Activated CD4-positive, alpha-beta T cell treated with anti-CD3 and anti-CD28 coated beads for 24 hours (primary cell): ENCODE results near the gene ZBED3.
"Not testable (repeated sequence)": the region's sequence is repeated elsewhere in the genome, so short reads cannot be mapped to it uniquely, and the experiment has no call there.

Experiments
- DNase-seq, 2 donors: peaks; one replicate each; pipeline ENCODE4 v3.0.0-alpha.2; 2020; ENCODE audit warnings: low read depth in 2 of 2

Gene ZBED3, protein sequence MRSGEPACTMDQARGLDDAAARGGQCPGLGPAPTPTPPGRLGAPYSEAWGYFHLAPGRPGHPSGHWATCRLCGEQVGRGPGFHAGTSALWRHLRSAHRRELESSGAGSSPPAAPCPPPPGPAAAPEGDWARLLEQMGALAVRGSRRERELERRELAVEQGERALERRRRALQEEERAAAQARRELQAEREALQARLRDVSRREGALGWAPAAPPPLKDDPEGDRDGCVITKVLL

DNA sequence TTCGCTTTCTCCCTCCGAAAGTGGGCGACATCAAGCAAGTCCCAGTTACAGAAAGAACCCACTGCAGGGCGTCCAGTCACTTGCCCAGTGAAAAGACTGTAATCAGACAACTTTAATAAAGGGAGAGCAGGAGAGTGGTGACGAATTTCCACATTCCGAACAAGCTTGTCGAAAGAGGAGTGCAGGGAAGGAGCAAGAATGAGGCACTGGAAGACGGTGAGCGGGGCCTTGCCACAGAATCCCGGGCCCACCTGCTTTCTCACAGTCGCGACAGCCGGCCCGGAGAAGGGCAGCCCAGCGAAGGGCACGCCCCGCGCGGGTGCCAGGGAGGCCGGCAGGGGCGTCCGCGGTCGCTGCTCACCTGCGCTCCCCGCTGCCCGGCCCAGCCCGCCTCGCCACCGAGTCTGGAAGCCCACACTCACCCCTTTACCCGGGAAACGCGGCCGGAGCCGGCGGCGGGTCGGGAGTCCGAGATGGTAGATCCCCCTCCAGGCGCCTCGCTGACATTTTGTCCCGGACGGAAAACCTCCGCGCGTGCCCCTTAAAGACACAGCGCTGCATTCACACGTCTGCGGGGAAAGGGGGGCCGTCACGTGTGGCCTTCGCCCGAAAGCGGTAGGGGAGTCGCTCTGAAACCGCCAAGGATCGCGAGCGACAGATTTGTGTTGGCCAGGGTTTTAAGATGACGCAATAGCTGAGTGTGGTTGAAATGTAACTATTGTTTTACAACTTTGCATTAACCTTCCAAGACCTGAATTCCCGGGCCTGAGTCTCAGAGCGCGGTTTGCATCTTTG lies at the start of gene ZBED3:
Gene ZBED3 (minus strand): TSS at position 597 of the 795 bp plus-strand sequence. CDS start 9,407 bp downstream, outside the sequence.
- peak; percentile 9 to 14 for DNase-seq

DNA sequence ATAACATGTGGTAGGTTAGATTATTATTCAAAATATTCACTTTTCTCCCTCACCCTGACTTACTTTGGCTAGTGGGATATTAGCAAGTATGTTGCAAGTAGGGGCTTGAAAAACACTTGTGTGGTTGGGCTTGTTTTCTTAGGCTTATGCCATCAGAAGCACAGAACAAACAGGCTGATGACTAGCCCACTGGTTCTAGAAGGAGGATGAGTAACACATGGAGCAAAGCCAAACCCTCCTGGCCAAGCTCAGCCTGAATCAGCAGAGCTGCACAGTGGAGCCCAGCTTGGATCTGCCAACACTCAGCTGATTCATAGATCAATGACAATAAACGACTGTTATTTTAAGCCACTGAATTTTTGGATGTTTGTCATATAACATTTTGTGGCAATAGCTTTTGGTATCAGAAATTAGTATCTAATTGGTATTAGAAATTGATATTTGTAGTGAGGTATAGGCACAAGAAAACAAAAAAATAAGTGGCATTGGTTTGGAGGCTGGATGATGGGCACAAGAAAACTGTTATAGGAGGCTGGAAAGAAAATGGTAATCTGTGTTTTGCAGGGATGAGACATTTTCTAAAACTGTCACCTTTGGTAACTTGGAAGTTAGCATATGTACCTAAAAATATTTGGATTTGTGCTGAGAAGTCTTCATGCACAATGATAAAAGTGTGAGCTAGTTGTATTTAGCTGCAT lies 46.1 kb upstream of the ZBED3 start:
- DNase-seq = no peak

DNA sequence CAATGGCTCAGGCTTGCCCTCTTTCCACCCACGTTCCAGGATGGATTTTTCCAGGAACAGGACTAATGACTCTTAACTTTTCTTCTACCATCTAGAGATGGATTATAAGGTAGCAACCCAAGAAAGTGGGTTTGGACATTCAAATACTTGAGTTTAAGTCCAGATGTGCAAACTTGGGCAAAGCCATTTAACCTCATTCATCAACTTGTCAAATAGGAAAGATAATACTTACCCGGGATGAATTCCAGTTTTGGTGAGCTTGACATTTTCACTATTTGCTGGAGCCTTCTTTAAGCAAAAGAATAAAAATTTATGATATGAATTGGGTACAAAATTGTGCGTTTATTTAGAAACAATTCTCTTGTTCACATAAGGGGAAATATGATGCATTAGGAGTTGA lies 44.3 kb upstream of the ZBED3 start:
- no peak for DNase-seq

DNA sequence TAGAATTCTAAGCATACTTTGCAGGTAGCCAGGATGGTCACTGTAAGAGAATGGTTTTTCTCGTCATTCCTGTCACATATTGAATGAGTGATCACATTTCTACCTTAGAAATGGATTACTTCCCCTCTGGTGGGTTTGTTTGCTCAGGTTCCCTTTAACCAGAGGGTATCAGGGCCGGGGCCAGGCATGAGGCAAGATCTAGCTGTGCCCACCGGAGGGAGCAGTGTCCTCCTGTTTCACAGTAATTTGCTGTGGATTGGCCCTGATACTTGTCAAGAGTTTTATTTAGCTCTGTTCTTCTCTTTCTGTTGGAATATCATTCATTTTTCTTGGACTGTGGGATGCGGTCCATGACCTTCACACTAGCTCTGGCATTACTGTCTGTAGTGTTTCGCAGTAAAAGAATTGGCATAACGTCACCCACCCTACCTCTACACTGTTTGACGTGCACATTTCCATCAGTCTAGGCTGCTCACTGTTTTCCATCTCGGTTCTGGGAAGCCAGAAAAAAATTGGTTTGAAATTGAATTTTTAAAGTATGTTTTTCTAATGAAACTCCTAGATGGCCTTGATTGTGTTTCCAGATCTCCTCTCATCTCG lies 42.4 kb upstream of the ZBED3 start:
- no peak for DNase-seq

DNA sequence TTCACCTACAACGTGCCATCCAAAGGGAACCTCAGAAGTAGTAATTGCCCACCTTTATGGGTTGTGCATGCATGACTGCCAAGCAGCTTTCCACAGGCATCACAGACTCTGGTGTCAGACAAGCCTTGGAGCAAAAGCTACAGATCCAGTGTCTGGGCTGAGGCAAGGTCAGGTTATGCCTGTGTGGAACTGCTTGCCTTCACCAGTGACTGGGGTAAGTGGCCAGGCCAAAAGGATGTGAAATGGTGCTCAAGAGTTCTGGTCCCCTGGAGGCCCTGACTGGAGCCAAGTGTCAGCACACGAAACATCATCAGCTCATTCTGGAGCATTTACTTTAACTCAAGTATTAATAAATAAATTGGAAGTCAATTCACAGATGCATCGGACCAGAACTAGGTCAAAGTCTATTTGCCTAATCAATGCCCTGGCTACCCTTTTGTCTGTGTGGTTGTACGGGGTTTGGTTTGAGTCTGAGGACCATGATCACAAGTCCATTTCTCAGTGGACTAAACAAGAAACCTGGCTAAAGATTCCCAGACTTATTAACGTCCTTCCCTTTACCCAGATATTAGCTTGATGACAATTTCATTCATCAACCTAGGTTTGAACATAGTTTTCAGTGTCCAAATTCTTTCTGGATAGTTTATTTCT lies 41.5 kb upstream of the ZBED3 start:
- DNase-seq = no peak

DNA sequence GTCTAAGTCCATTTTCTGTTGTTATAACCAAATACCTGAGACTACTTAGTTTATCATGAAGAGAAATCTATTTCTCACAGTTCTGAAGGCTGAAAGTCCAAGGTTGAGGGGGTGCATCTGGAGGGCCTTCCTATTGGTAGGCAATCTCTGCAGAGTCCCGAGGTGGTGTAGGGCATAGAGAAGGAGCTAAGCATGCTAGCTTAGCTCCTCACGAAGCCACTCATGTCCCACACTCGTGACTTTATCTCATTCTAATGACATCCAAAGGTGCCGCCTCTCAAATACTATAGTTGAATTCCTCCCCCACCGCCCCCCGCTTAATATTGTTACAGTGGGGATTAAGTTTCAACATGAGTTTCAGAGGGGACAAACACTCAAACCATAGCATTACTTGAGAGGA lies 36.0 kb upstream of the ZBED3 start:
- no peak for DNase-seq

DNA sequence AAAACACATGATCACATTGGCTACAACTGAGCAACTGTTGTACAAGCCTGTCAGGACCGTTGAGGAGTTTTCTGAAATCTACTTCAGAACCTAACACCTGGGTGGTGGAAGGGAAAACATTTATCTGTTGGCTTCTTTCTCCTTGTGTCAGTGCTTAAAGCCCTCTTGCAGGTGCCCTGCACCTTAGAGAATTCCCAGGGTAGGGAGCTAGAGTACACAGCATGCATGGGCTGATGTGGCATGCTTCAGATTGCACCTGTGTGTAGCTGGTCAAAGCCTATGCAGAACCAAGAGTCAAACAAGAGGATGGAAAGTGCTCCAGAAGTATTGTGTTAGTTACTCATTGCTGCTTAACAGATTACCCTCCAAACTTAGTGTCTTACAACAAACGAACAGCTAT lies 33.6 kb upstream of the ZBED3 start:
- no peak for DNase-seq

DNA sequence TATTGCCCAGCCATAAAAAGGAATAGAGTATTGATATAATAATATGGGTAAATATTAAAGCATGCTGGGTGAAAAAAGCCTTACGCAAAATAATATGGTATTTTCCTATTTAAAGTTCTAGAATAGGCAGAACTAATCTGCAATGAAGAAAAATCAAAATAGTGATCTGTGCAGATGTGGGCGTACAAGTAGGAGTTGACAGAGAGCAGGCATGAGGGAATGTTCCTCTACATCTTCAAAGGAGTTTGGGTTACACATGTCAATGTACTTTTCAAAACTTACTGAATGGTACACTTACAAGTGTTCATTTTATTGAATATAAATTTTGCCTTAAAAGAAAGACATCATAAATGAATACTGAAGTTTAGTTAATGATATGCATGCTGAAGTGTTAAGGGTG lies 33.0 kb upstream of the ZBED3 start:
- DNase-seq = no peak

DNA sequence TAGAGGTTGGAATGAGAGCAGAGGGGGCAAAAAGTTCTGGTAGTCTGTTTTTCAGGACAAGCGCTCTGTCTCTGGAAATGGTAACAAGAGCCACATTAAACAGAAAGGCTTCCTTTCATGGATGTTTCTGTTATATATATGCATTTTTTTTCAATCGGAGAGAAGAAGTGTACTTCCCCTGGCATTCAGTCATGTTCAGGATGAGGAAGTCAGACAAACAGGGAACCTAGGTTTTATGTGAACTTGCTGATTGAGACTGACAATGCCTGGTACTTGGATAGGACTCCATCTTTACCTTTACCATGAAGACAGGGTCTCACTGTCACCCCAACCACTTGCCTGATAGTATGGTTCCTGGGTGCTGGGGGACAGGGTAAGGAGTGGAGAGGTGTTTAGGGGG lies 30.1 kb upstream of the ZBED3 start:
- DNase-seq = no peak

DNA sequence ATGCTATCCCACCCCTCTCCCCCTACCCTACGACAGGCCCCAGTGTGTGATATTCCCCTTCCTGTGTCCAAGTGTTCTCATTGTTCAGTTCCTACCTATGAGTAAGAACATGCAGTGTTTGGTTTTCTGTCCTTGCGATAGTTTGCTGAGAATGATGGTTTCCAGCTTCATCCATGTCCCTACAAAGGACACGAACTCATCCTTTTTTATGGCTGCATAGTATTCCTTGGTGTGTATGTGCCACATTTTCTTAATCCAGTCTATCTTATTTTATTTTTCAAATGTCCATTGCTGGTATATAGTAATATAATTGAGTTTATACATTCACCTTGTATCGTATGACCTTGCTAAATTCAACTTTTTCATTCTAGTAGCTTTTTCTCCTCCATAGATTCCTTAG lies 19.9 kb upstream of the ZBED3 start:
- not testable (repeated sequence) for DNase-seq

DNA sequence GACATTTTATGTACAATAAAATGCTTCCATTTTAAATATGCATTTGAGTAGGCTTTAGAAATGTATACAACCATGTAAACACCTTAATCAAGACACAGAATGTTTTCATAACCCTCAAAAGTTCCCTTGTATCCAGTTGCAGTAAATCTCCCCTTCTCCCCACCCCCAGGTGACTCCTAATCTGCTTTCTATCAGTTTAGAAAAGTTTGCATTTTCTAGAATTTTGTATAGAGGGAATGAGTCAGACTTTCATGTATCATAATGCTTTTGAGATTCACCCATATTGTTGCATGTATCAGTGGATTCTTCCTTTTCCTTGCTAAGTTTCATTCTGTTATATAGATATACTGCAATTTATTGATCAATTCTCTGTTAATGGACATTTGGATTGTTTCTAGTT lies 17.7 kb upstream of the ZBED3 start:
- no peak for DNase-seq

DNA sequence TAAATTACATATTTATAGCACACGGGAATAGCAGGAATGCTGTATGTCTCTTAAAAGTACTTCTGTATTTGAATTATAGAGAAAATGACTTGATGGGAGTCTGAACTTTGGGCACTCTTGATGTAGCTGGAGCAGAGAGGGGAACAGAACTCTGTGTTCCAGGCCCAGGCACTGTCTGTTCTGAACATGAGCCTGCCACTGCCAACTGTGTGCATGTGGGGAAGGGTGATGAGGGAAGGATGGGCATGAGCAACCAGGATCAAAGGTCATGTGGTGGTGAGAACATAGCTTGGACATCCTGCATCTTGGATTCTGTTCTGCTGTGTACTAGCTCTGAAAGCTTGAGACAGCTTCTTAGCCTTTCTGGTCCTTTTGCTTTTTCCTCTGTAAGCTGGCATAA lies 16.4 kb upstream of the ZBED3 start:
- DNase-seq = no peak

DNA sequence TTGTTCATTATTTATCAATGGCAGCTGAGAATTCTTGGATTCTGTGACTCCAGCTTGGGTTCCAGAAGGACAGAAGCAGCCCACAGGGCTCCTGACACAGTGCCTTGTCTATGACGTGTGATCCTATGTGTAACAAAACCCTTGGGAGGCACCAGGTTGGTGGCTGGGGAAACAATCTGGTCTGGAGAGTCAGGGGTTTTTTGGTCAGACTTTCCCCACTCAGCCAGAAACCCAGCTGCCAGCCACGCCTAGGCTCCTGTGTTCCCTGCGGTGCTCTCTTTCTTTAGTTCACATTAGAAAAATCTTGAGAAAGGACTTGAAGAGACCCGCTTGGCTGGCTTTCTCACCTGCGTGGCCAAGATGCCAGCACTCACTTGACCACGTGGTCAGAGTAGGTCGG lies 15.5 kb upstream of the ZBED3 start:
- no peak for DNase-seq

DNA sequence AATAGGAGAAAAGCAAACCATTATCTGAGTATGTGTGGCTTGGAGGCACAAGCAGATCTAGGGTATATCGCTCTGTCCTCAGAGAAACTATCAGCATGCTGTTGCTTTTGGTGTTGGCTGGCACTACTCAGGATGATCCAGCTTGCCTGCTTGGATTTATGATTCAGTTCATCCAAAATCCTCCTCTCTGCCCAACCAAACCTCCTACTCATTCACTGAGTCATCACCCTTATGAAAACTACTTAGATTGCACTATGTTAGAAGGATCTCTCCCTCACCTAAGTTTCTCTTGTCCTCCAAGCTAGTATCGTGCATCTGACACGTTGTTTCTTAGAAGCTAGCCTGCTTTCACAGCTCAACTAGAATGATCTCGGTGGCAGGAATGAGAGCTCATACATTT lies 14.2 kb upstream of the ZBED3 start:
- DNase-seq = no peak

DNA sequence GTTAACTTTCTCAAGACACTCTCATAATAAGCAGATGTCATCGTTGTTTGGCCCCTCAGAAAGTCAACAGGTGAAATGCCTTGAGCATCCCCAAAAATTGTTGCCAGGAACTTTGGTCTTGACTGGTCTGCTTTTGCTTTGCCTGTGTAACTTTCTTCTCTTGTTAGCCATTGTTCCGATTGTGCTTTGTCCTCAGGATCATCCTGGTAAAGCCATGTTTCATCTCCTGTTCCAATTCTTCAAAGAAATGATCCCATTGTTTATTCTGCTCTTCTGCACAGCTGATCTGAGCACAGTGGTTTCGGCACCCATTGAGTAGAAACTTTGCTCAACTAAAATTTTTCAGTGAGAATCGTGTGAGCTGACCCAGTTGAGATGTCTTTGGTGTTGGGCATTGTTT lies 8.1 kb upstream of the ZBED3 start:
- no peak for DNase-seq

DNA sequence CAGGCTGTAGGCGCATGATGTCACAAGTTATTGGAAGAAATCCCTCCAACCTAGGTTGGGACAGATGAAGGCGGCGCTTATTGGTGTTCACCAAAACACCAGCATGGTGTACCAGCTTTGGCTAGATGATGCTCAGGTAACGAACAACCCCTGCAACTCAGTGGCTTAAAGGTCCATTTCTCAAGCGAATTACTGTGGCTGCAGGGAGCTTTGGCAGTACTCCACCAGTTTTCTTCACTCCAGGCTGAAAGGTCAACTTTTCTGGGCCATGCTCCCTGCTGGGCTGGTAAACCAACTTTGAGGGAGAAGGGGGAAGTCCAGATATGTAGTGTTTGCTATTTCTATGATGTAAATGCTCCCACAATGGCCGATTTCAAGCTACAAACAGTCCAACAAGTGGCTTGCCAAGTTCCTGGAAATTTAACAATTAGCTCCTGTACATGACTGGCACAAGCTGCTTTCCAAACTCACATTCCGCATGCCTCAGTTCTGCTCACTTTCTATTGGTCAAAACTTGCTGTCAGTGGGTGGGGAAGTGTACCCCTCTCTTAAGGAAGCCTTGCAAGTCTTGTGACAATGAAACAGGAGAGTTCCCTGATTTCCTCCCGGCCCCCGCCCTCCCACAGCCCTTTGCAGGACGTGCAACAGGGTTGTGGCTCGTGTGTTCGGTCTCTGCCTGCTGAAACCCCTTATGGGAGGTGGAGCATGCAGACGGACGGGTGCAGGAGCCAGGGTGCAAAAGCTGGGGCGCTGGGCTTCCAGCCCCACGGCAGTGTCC lies 588 bp upstream of the ZBED3 start:
- DNase-seq = no peak

DNA sequence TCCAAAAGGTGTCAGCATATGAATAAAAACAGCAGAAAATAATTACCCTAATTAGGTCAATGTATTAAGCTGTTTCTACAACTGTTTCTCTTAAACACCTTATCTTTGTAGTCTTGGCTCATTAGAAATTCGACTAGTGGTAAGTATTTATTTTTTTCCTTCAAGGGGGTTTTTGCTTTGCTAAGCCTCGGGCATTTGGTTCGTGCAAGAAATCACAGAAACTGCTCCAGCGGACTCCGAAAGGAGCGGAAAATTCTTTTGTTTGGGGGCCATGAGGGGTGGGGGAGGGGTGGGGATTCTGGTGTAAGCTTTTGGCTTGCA lies 757 bp downstream of the ZBED3 start:
- DNase-seq = no peak

DNA sequence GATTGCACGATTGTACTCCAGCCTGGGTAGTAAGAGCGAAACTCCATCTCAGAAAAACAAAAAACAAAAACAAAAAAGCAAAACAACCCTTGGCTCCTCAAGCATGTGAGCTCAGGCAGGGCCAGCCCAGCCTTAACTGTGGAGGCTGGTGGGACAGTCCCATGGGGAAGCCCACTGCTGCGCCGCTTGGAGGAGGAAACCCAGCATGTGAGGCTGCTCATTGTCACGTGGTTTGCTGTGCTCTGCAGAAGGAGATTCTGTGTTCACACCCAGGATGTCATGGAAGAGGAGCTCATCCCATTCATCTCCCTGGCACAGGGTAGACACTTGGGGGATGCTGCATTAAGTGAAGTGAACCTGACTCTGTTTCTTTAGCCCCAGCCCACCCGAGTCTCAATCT lies 4.0 kb downstream of the ZBED3 start:
- DNase-seq = no peak

DNA sequence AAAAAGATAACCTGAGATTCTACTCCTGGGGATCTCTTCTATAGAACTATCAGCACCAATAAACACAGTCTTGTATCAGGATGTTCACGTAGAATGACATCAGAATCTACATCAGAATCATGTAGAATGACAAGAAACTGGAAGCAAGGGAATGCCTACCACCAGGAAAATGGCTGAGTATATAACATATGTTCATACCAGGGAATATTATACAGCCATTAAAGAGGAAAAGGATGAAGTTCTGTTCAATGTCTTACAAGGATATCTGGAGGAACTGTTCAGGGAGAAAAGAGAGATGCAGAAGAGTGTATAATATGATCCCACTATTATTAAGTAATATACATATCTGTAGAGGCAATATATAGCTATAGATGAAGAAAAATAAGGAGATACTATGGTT lies 4.8 kb downstream of the ZBED3 start:
- DNase-seq = no peak

DNA sequence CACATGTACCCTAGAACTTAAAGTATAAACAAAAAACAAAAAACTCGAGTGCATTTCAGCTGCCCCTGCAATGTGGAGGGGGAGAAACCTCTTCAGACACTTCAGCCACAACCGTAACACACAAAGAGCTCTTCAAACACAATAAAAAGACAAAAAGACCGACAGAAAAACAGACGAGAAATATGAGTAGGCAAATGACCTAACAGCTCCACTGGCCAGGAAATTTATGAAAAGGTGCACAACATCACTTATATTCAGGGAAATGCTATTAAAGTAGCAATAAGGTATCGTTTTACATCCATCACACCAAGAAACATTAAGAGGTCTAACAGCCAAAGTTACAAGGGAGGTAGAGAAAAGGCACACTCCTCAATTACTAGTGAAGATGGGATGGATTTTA lies 6.2 kb downstream of the ZBED3 start:
- DNase-seq = no peak

DNA sequence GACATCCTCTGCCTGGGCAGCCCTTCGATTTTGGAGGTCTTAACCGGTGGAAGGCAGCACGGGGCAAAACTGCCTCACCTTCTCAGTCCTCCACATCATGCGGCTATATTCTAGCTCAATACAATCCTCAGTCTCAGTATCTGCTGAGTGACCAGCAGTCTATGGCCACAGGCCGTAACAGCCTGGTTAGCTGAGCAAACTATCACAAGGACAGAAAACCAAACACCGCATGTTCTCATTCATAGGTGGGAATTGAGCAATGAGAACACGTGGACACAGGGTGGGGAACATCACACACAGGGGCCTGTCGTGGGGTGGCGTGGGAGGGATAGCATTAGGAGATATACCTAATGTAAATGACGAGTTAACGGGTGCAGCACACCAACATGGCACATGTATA lies 6.6 kb downstream of the ZBED3 start:
- DNase-seq = not testable (repeated sequence)

DNA sequence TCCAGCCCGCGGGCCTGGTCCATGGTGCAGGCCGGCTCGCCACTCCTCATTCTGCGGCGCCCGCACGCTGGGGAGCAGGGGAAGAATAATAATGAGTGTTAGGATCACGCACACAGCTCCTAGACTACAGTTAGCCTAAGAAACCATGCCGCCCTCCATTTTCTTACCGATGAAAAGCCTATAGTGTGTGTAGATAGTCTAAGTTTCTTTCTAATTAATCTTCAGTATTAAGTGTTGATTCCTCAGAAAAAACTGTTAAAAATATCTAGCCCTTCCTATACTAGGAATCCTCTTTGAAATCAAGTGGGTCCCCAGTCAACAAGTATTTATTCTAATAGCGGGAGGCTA lies 9.3 kb downstream of the ZBED3 start:
- DNase-seq = no peak
